HAP-1 (cell line): ENCODE data around the gene TTC34.
A peak's percentile ranks its signal among the peaks of the same experiment; 100 is the strongest.

Experiments
- DNase-seq, 2 experiments: peaks; one replicate each; pipeline ENCODE4 v3.0.0-alpha.2; 2016 to 2020; ENCODE audit warnings: low spot score in 2 of 2
- H3K27me3 ChIP-seq: fragments of 250-450 bp; sonication (Bioruptor Pico); 2 replicates; pipeline ENCODE4 v1.5.1; 2020; ENCODE audit warnings: low read depth, mild to moderate bottlenecking, moderate library complexity
- H3K36me3 ChIP-seq: fragments of 250-450 bp; sonication (Bioruptor Pico); replicated peaks from 2 replicates; pipeline ENCODE4 v1.5.1; 2020; ENCODE audit warnings: mild to moderate bottlenecking
- H3K4me1 ChIP-seq: fragments of 250-450 bp; sonication (Bioruptor Pico); 2 replicates; pipeline ENCODE4 v1.5.1; 2020; ENCODE audit warnings: mild to moderate bottlenecking
- H3K4me3 ChIP-seq: fragments of 250-450 bp; sonication (Bioruptor Pico); 2 replicates; pipeline ENCODE4 v1.5.1; 2020; ENCODE audit warnings: mild to moderate bottlenecking, moderate library complexity
- H3K9me3 ChIP-seq: fragments of 250-450 bp; sonication (Bioruptor Pico); 2 replicates; pipeline ENCODE4 v1.5.1; 2020; ENCODE audit warnings: mild to moderate bottlenecking, moderate library complexity
- in situ Hi-C: fragments of 300-500 bp; cut with MboI; formaldehyde crosslinking; loops from 3 replicates; pipeline ENCODE4 v1.14.3; 2020; ENCODE audit warnings: low sequenced_read_pairs, inconsistent platforms, mixed read lengths

The TTC34 gene

GRCh38 chr1:2789986-2790581 lies 11.4 kb downstream of the TTC34 start:
- H3K27me3 ChIP-seq, result no peaks in the 10 kb centered on the region
- no peaks in the 10 kb centered on the region for H3K36me3 ChIP-seq
- in situ Hi-C loops, result loop anchor here (25.0 kb wide), 1 partner anchor 603 kb away; the partner anchor contains the start of gene FAAP20
- no peak for DNase-seq
- 0 out of 2 replicates have a peak, but pooled peaks cover 4% of the 10 kb centered on the region for H3K9me3 ChIP-seq
- H3K4me3 ChIP-seq, result no peak overlapping the region
- peaks cover 4% of the 10 kb centered on the region; the same call in 1 of the 2 replicates for H3K4me1 ChIP-seq

- peaks cover 4% of the 10 kb centered on the region; the same call in 1 of the 2 replicates for H3K4me1 ChIP-seq
- H3K36me3 ChIP-seq, result no peaks in the 10 kb centered on the region
- H3K4me3 ChIP-seq, result no peak overlapping the region
- in situ Hi-C loops, result loop anchor here (25.0 kb wide), 1 partner anchor 602 kb away; the partner anchor contains the start of gene FAAP20
- H3K27me3 ChIP-seq, result no peaks in the 10 kb centered on the region
- DNase-seq, result peak; percentile 27 to 51
- 0 out of 2 replicates have a peak, but pooled peaks cover 2% of the 10 kb centered on the region for H3K9me3 ChIP-seq
Measured at GRCh38 chr1:2789164-2789985, 12.1 kb downstream of the TTC34 start.

- Histone ChIP-seq H3K9me3 (no peaks in the 10 kb centered on the region), H3K27me3 (no peaks in the 10 kb centered on the region), H3K4me1 (peaks cover 4% of the 10 kb centered on the region; the same call in 1 of the 2 replicates), H3K4me3 (no peak overlapping the region), H3K36me3 (no peaks in the 10 kb centered on the region)
- DNase-seq, result no peak
- in situ Hi-C loops, result loop anchor here (25.0 kb wide), 1 partner anchor 601 kb away; the partner anchor contains the start of gene FAAP20
Measured at GRCh38 chr1:2788506-2789163, 12.9 kb downstream of the TTC34 start.

DNA sequence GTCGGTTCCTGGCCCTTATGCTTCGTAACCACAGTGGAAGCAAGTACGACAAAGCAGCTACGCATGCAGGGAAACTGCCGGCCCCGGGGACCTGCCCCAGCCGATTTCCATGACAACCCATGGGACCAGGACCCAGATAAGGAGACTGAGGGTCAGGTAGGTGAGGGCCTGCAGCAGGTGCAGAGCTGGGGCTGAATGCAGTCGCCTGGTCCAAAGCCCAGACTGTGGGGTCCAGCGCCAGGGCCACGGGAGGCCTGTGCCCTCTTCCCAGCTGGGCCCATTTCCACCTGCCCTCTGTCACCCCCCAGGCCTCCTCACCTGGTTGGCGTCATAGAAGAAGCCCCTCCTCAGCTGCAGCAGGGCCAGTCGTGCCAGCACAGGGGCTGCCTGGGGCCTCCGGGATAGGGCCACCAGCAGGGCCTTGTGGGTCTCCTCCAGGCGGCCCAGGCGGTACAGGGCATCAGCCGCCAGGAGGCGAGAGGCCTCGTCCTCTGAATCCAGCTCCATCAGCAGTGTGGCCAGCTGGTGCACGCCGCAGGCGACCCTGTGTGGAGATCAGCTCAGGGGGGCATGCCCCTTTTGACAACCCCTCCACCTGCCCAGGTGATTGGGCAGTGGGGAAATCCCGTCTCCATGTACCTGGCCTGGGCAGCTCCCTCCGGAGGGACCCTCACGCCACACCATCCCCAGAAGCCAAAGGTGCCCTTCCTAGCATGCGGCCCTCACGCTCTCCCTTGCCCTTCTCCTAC lies 14.2 kb downstream of the TTC34 start:
- no peaks in the 10 kb centered on the region for H3K36me3 ChIP-seq
- in situ Hi-C loops, result loop anchor here (25.0 kb wide), 1 partner anchor 600 kb away; the partner anchor contains the start of gene FAAP20
- H3K27me3 ChIP-seq, result no peaks in the 10 kb centered on the region
- H3K4me3 ChIP-seq, result no peak overlapping the region
- DNase-seq, result no peak
- no peaks in the 10 kb centered on the region for H3K9me3 ChIP-seq
- H3K4me1 ChIP-seq, result peaks cover 4% of the 10 kb centered on the region; the same call in 1 of the 2 replicates

DNA sequence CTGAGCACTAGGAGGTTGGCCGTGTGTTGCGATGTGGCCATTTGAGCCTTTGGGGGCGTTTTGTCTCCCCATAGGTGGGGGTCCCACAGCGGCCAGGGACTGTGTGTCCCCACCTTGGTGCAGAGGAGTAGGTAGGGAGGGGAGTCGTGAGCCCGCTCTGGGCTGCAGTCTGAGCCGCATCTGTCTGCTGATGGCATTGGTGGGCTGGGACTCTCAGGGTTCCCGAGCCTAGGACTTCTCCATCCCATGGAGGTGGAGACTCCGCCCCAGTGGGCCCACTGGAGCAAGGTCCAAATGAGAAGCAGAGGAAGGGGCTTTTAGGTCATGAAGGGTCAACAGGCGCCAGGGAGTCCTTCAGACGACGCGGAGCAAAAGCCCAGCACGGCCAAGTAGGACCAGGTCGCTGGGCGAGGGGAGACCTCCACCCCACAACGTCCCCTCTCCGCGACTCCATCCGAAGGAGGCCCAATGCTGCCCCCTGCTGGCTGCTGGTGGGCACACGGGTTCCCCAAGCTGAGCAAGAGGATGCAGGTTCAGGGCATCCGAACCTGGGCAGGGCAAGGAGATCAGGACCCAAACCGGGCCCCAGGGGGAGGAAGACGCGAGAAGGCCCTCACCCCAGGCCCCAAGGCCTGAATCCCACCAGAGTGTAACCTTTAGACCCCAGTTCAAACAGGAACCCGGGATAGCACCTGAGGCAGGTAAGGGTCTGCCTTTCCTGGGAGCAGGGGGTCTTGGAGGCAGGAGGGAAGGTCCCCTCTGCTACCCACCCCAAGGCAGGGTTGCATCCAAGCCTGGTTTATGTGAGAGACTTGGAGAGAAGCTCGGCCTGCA lies 14.9 kb downstream of the TTC34 start:
- peak in 1 of 2 experiments; percentile 77 for DNase-seq

DNA sequence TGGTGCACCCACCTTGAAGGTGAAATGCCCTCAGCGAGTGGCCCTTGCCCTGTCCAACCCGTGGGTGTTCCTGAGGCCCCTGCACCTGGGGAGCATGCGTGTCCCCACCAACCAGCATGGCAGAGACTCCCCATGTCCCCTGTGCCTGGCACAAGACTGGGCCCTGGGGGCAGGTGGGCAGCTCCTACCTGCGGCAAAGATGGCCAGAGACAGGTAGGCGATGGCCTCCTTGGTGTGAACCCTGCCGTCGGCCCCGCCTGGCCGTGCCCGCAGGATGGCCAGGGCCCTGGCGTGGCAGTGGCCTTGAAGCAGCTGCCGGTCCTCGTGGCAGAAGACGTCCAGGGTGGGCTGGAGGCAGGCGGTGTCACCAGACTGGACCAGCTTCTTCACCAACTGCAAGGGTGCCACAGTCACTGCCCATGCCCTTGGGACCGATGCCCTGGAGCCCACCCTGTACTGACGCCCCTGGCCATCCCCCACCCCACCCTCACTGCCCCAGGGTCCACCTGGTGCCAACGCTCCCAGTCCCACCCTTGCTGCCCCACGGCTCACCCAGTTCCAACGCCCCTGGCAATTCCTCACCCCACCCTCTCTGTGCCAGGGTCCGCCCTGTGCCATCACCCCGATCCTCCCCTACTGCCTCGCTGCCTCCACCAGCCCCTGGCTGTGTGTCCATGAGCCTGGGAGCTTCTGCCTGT lies 15.7 kb downstream of the TTC34 start:
- in situ Hi-C loops, result loop anchor here (25.0 kb wide), 1 partner anchor 598 kb away; the partner anchor contains the start of gene FAAP20
- Histone ChIP-seq H3K9me3 (no peaks in the 10 kb centered on the region), H3K4me3 (no peak overlapping the region), H3K36me3 (no peaks in the 10 kb centered on the region), H3K27me3 (no peaks in the 10 kb centered on the region), H3K4me1 (peaks cover 4% of the 10 kb centered on the region; the same call in 1 of the 2 replicates)
- DNase-seq, result peak in 1 of 2 experiments; percentile 4

More for the DNA sequence above, 14.9 kb downstream of the TTC34 start:
- no peaks in the 10 kb centered on the region for H3K27me3 ChIP-seq
- H3K36me3 ChIP-seq, result no peaks in the 10 kb centered on the region
- in situ Hi-C loops, result loop anchor here (25.0 kb wide), 1 partner anchor 599 kb away; the partner anchor contains the start of gene FAAP20
- H3K9me3 ChIP-seq, result no peaks in the 10 kb centered on the region
- H3K4me1 ChIP-seq, result peaks cover 4% of the 10 kb centered on the region; the same call in 1 of the 2 replicates
- no peak overlapping the region for H3K4me3 ChIP-seq

- Histone ChIP-seq H3K4me1 (peaks cover 4% of the 10 kb centered on the region; the same call in 1 of the 2 replicates), H3K4me3 (no peak overlapping the region), H3K27me3 (no peaks in the 10 kb centered on the region), H3K9me3 (no peaks in the 10 kb centered on the region), H3K36me3 (no peaks in the 10 kb centered on the region)
- in situ Hi-C loops, result loop anchor here (25.0 kb wide), 1 partner anchor 598 kb away; the partner anchor contains the start of gene FAAP20
- peak in 1 of 2 experiments; percentile 2 for DNase-seq
Measured at GRCh38 chr1:2784854-2785630, 16.5 kb downstream of the TTC34 start.

DNA sequence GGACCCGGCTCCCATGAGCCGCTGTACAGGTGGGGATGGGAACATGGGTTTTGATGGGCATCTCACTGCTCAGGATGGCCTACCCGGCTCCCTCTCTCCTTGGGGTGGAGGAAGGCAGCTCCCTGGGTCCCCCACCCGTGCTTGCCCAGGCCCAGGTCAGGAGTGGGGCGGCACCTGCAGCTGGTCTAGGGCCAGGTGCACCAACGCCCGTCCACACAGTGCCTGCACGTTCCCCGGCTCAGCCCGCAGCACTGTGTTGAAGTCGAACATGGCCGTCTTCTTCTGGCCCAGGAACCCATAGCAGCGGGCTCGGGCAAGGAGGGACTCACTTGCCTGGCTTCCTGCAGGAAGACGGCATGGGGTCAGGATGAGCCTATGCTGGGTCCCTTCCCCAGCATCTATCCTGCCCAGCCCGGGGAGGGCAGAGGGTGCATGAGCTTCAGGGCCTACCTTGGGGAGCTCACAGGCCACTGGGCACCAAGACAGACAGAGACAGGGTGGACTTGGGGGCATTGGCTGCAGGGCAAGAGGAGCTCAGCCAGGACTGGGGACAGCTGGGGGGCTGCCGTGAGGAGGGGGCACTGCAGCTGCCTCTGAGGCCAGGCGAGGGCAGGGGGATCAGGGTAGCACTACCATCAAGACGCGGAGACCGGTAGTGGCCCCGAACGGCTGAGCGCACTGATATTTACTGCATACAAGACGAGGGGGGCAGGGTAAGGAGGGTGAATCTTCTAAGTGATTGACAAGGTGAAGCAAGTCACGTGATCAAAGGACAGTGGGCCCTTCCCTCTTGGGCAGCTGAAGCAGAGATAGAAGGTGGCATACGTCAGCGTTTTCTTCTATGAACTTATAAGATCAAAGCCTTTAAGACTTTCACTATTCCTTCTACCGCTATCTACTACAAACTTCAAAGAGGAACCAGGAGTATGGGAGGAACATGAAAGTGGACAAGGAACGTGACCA lies 17.8 kb downstream of the TTC34 start:
- Histone ChIP-seq H3K9me3 (no peaks in the 10 kb centered on the region), H3K4me3 (no peak overlapping the region), H3K4me1 (peaks cover under 1% of the 10 kb centered on the region; the same call in 1 of the 2 replicates), H3K27me3 (no peaks in the 10 kb centered on the region), H3K36me3 (no peaks in the 10 kb centered on the region)
- in situ Hi-C loops, result loop anchor here (25.0 kb wide), 1 partner anchor 596 kb away; the partner anchor contains the start of gene FAAP20
- no peak for DNase-seq

DNA sequence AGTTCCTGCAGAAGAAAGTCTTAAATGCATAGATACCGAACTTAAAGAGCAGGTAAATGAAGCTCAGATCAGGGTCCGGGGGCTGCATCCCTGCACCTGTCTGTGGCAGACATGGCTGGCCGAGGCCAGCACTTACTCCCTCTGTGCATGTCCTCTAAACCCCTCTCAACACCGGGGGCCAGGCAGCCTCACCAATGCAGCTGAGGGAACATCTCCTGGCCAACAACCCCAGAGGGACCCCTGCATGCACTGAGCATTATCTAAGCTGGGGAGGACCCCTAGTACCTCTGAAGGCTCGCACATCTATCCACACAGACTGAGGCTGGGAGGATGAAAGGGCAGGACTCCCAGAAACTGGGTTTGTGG lies 18.4 kb downstream of the TTC34 start:
- no peak overlapping the region for H3K4me3 ChIP-seq
- DNase-seq, result no peak
- no peaks in the 10 kb centered on the region for H3K36me3 ChIP-seq
- H3K9me3 ChIP-seq, result no peaks in the 10 kb centered on the region
- no peaks in the 10 kb centered on the region for H3K4me1 ChIP-seq
- no peaks in the 10 kb centered on the region for H3K27me3 ChIP-seq
- in situ Hi-C loops, result loop anchor here (25.0 kb wide), 1 partner anchor 596 kb away; the partner anchor contains the start of gene FAAP20

DNA sequence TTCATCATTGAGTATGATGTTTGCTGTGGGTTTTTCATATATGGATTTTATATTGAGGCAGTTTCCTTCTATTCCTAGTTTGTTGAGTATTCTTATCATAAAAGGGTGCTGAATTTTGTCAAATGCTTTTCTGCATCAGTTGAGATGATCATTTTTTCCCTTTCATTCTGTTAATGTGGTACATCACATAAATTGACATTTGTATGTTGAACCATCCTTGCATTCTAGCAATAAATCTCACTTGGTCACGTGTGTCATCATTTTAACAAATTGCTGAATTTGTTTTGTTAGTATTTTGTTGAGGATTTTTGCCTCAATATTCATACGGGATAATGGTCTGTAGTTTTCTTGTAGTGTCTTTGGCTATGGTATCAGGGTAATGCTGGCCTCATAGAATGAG lies 19.9 kb downstream of the TTC34 start:
- H3K36me3 ChIP-seq, result no peaks in the 10 kb centered on the region
- H3K4me3 ChIP-seq, result no peak overlapping the region
- DNase-seq, result no peak
- no peaks in the 10 kb centered on the region for H3K27me3 ChIP-seq
- no peaks in the 10 kb centered on the region for H3K4me1 ChIP-seq
- H3K9me3 ChIP-seq, result no peaks in the 10 kb centered on the region
- in situ Hi-C loops, result loop anchor here (25.0 kb wide), 1 partner anchor 594 kb away; the partner anchor contains the start of gene FAAP20
